Keratinocyte (primary cell): ENCODE results near the gene TNIK. TPM values are rescaled to one million over a fixed set of nuclear protein-coding genes. Genes with fewer than 3 reads are reported as not detected.

ENCODE experiments used
- DNase-seq: peaks from one replicate; pipeline ENCODE4 v3.0.0-alpha.2; 2011; ENCODE audit warnings: low read depth, missing footprints, low spot score
- FAIRE-seq: peaks from 2 replicates; lab custom pipeline; 2011; peaks lifted over from hg19 to GRCh38; lab: Jason Lieb, UNC
- H2AFZ ChIP-seq: 2 replicates; pipeline ENCODE4 v1.6.0; 2012; ENCODE audit warnings: low read length, control low read depth, inconsistent platforms; ENCODE audit not compliant: control insufficient read depth
- H3K27ac ChIP-seq: 2 replicates; pipeline ENCODE4 v1.5.1; 2011; ENCODE audit warnings: low read length; ENCODE audit not compliant: control insufficient read depth, insufficient read depth
- H3K27me3 ChIP-seq: 3 replicates; pipeline ENCODE4 v1.6.0; 2011; ENCODE audit warnings: low read length; ENCODE audit not compliant: control insufficient read depth, insufficient read depth; ENCODE audit errors: extremely low read depth
- H3K36me3 ChIP-seq, 2 experiments: 2 replicates in 1 of 2; 3 replicates in 1 of 2; pipeline ENCODE4 v1.5.1; 2011; ENCODE audit warnings: low read length in 2 of 2, mild to moderate bottlenecking in 1 of 2; ENCODE audit not compliant: control insufficient read depth in 2 of 2, insufficient read depth in 2 of 2; ENCODE audit errors: extremely low read depth in 1 of 2
- H3K4me1 ChIP-seq: 3 replicates; pipeline ENCODE4 v1.5.1; 2011; ENCODE audit warnings: low read length; ENCODE audit not compliant: control insufficient read depth, insufficient read depth; ENCODE audit errors: extremely low read depth
- H3K4me2 ChIP-seq: 3 replicates; pipeline ENCODE4 v1.6.0; 2011; ENCODE audit warnings: low read depth, low read length; ENCODE audit not compliant: control insufficient read depth, insufficient read depth; ENCODE audit errors: extremely low read depth
- H3K4me3 ChIP-seq, 3 experiments: fragments of 200-600 bp in 1 of 3; sonication (generic) in 1 of 3; 2 replicates in 2 of 3; 3 replicates in 1 of 3; pipeline ENCODE4 v1.5.1; 2011 to 2016; ENCODE audit warnings: low read length in 3 of 3, mild to moderate bottlenecking in 3 of 3, control low read depth in 2 of 3, inconsistent platforms in 1 of 3, low read depth in 1 of 3, mixed read lengths in 1 of 3, mixed run types in 1 of 3, moderate library complexity in 1 of 3; ENCODE audit not compliant: control insufficient read depth in 2 of 3, insufficient read depth in 2 of 3; ENCODE audit errors: extremely low read depth in 1 of 3
- H3K79me2 ChIP-seq: 2 replicates; pipeline ENCODE4 v1.6.0; 2012; ENCODE audit warnings: low read length; ENCODE audit not compliant: control insufficient read depth, insufficient read depth
- H3K9ac ChIP-seq: 3 replicates; pipeline ENCODE4 v1.6.0; 2011; ENCODE audit warnings: low read length; ENCODE audit not compliant: control insufficient read depth, insufficient read depth; ENCODE audit errors: extremely low read depth
- H3K9me1 ChIP-seq: 3 replicates; pipeline ENCODE4 v1.6.0; 2011; ENCODE audit warnings: low read length; ENCODE audit not compliant: control insufficient read depth, insufficient read depth; ENCODE audit errors: extremely low read depth
- H3K9me3 ChIP-seq: 2 replicates; pipeline ENCODE4 v1.5.1; 2012; ENCODE audit warnings: low read depth, low read length; ENCODE audit not compliant: control insufficient read depth
- H4K20me1 ChIP-seq: 3 replicates; pipeline ENCODE4 v1.6.0; 2011; ENCODE audit warnings: low read length; ENCODE audit not compliant: control insufficient read depth, insufficient read depth; ENCODE audit errors: extremely low read depth
- EZH2 ChIP-seq: IDR thresholded peaks from one replicate; pipeline ENCODE4 v1.6.1; 2012; ENCODE audit warnings: inconsistent platforms, mild to moderate bottlenecking, low read length, moderate library complexity
- dilution Hi-C: fragments of 300-500 bp; cut with MboI; formaldehyde crosslinking; loops from one replicate; pipeline ENCODE4 v1.7.0; 2020; ENCODE audit warnings: low sequenced_read_pairs; ENCODE audit not compliant: extremely low pct_ligation_motif_present
- polyA plus RNA-seq, 5 experiments: library from polyadenylated mRNA; depleted of rRNA in 3 of 5; stranded (reverse) in 3 of 5; stranded (forward) in 1 of 5; unstranded in 1 of 5; fragments of >200 nt; gene quantifications; 1 replicate in 1 of 5; 2 replicates in 3 of 5; 3 replicates in 1 of 5; pipeline versions ENCODE4 v1.2.1 to v1.2.3, GENCODE V29; 2011 to 2012; ENCODE audit warnings: missing spikeins in 2 of 5, low read depth in 1 of 5, low replicate concordance in 1 of 5
- TF ChIP-seq, protein P1 (sequence below), 3 experiments: IDR thresholded peaks in 1 of 3; conservative IDR thresholded peaks in 1 of 3; optimal IDR thresholded peaks in 1 of 3; 2 replicates in 2 of 3; 3 replicates in 1 of 3; pipeline versions ENCODE3 to v1.5.1; 2011; ENCODE audit warnings: low read length in 3 of 3, mild to moderate bottlenecking in 3 of 3, moderate library complexity in 2 of 3, control low read depth in 1 of 3, inconsistent platforms in 1 of 3; ENCODE audit not compliant: insufficient read depth in 2 of 3; ENCODE audit errors: extremely low read depth in 1 of 3

The TNIK gene
- polyA plus RNA-seq, 1 donor (not counting 4 experiments of a cell fraction or from before 2014, with no cell fraction given): 4.4 TPM

DNA sequence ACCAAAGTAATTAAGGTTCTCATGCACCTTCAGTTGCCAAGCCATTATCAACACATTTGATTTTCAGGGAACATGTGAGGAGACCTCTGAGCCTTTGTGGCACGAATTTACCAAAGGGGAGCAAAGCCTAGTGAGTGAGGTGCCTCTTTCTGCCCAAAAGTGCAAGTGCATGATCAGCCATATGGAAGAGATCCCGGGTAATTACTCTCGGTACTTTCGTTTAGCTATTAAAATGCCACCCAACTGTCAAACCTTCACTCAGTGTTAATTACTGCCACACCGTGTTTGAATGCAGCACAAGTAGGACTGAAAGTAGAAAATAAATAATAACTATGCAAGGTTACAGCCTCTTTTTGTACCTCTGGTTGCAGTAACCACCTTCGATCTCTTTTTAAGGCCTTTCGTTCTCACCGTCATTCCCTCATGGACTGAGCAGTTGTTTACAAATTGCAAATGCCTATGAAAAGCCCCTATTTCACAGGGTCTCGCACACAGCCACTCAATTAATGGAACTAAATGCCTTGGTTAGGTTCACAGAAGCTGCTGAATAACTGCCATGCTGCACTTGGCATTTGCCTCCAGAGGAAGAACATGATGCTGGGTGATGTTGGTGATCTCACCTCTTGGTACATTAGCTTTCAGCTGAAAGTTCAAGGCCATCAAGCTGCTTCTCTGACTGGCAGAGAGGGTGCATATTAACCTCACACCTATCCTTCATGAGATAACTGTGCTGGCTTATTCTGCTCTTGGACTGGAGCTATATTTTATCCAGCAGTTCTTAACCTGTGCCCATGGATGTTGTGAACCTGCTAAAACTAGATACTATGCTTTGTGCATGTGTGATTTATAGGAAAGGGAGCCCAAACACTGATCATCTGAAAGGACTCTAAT is 69.9 kb downstream of the TNIK start:
- H3K4me3 ChIP-seq: no peak overlapping the region
- DNase-seq (no peak), FAIRE-seq (no peak)
- H4K20me1 ChIP-seq: no peaks in the 10 kb centered on the region
- H3K4me1 ChIP-seq: no peaks in the 10 kb centered on the region
- H3K9me3 ChIP-seq: no peaks in the 10 kb centered on the region
- H2AFZ ChIP-seq: no peak overlapping the region
- H3K4me2 ChIP-seq: no peak overlapping the region
- H3K79me2 ChIP-seq: no peaks in the 10 kb centered on the region
- no peaks in the 10 kb centered on the region for H3K36me3 ChIP-seq
- TF ChIP-seq, protein P1, sequence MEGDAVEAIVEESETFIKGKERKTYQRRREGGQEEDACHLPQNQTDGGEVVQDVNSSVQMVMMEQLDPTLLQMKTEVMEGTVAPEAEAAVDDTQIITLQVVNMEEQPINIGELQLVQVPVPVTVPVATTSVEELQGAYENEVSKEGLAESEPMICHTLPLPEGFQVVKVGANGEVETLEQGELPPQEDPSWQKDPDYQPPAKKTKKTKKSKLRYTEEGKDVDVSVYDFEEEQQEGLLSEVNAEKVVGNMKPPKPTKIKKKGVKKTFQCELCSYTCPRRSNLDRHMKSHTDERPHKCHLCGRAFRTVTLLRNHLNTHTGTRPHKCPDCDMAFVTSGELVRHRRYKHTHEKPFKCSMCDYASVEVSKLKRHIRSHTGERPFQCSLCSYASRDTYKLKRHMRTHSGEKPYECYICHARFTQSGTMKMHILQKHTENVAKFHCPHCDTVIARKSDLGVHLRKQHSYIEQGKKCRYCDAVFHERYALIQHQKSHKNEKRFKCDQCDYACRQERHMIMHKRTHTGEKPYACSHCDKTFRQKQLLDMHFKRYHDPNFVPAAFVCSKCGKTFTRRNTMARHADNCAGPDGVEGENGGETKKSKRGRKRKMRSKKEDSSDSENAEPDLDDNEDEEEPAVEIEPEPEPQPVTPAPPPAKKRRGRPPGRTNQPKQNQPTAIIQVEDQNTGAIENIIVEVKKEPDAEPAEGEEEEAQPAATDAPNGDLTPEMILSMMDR (optimal IDR thresholded peaks at IDR 0.05 in 1 of 3, IDR thresholded peaks at IDR 0.05 in 1 of 3, conservative IDR thresholded peaks at IDR 0.05 in 1 of 3; ENCODE audit: extremely low read depth in 1 of 3, insufficient read depth in 2 of 3, low read length in 3 of 3): no peak
- no peak for TF ChIP-seq EZH2
- no peaks in the 10 kb centered on the region for H3K27me3 ChIP-seq
- dilution Hi-C loops: no loop called here
- no peak overlapping the region for H3K9ac ChIP-seq
- no peaks in the 10 kb centered on the region for H3K9me1 ChIP-seq
- no peak overlapping the region for H3K27ac ChIP-seq

- DNase-seq: no peak
- no peaks in the 10 kb centered on the region for H4K20me1 ChIP-seq
- no peak overlapping the region for H3K4me3 ChIP-seq
- no peak overlapping the region for H2AFZ ChIP-seq
- H3K9me3 ChIP-seq: no peaks in the 10 kb centered on the region
- H3K27ac ChIP-seq: no peak overlapping the region
- TF ChIP-seq, protein P1 (optimal IDR thresholded peaks at IDR 0.05 in 1 of 3, IDR thresholded peaks at IDR 0.05 in 1 of 3, conservative IDR thresholded peaks at IDR 0.05 in 1 of 3; ENCODE audit: extremely low read depth in 1 of 3, insufficient read depth in 2 of 3, low read length in 3 of 3): no peak
- TF ChIP-seq EZH2: no peak
- no peaks in the 10 kb centered on the region for H3K9me1 ChIP-seq
- dilution Hi-C loops: no loop called here
- H3K4me1 ChIP-seq: no peaks in the 10 kb centered on the region
- no peak for FAIRE-seq
- H3K79me2 ChIP-seq: no peaks in the 10 kb centered on the region
- no peak overlapping the region for H3K9ac ChIP-seq
- H3K27me3 ChIP-seq: no peaks in the 10 kb centered on the region
- H3K36me3 ChIP-seq: no peaks in the 10 kb centered on the region
- no peak overlapping the region for H3K4me2 ChIP-seq
Observed at GRCh38 chr3:171389491-171389890, 70.7 kb downstream of the TNIK start.
